ENCODE data around the gene ELF2.
"Not testable (repeated sequence)": the region's sequence is repeated elsewhere in the genome, so short reads cannot be mapped to it uniquely, and the experiment has no call there.

ELF2 gene

GRCh38 chr4:139083956-139084803, 92.8 kb downstream of the ELF2 start:
- H3K4me1 Mint-ChIP-seq (ENCODE audit: low read depth), result peaks cover 42% of the 10 kb centered on the region
- peak overlapping the region; percentile 98 for H3K27ac Mint-ChIP-seq
- H3K4me3 Mint-ChIP-seq, result peak overlapping the region; percentile 99

GRCh38 chr4:139083607-139083955, 93.4 kb downstream of the ELF2 start:
- Mint-ChIP-seq H3K4me3 (peak overlapping the region; percentile 99), H3K27me3 (no peaks in the 10 kb centered on the region), H3K36me3 (ENCODE audit: low read depth) (peaks cover 8% of the 10 kb centered on the region), H3K27ac (peak overlapping the region; percentile 98), H3K4me1 (ENCODE audit: low read depth) (peaks cover 47% of the 10 kb centered on the region), H3K9me3 (no peaks in the 10 kb centered on the region)

More at GRCh38 chr4:139083956-139084803, 92.8 kb downstream of the ELF2 start:
- H3K27me3 Mint-ChIP-seq, result no peaks in the 10 kb centered on the region
- peaks cover 8% of the 10 kb centered on the region for H3K36me3 Mint-ChIP-seq (ENCODE audit: low read depth)
- H3K9me3 Mint-ChIP-seq, result no peaks in the 10 kb centered on the region

GRCh38 chr4:139082750-139083606, 94.0 kb downstream of the ELF2 start:
- H3K27ac Mint-ChIP-seq, result peak overlapping the region; percentile 98
- H3K4me3 Mint-ChIP-seq, result peak overlapping the region; percentile 99
- peaks cover 51% of the 10 kb centered on the region for H3K4me1 Mint-ChIP-seq (ENCODE audit: low read depth)
- H3K9me3 Mint-ChIP-seq, result no peaks in the 10 kb centered on the region
- H3K27me3 Mint-ChIP-seq, result no peaks in the 10 kb centered on the region
- peaks cover 8% of the 10 kb centered on the region for H3K36me3 Mint-ChIP-seq (ENCODE audit: low read depth)

GRCh38 chr4:139078926-139079325, 98.1 kb downstream of the ELF2 start:
- Mint-ChIP-seq H3K4me3 (no peak overlapping the region), H3K27ac (no peak overlapping the region), H3K9me3 (no peaks in the 10 kb centered on the region), H3K27me3 (no peaks in the 10 kb centered on the region), H3K36me3 (ENCODE audit: low read depth) (peaks cover 14% of the 10 kb centered on the region), H3K4me1 (ENCODE audit: low read depth) (peaks cover 72% of the 10 kb centered on the region)

DNA sequence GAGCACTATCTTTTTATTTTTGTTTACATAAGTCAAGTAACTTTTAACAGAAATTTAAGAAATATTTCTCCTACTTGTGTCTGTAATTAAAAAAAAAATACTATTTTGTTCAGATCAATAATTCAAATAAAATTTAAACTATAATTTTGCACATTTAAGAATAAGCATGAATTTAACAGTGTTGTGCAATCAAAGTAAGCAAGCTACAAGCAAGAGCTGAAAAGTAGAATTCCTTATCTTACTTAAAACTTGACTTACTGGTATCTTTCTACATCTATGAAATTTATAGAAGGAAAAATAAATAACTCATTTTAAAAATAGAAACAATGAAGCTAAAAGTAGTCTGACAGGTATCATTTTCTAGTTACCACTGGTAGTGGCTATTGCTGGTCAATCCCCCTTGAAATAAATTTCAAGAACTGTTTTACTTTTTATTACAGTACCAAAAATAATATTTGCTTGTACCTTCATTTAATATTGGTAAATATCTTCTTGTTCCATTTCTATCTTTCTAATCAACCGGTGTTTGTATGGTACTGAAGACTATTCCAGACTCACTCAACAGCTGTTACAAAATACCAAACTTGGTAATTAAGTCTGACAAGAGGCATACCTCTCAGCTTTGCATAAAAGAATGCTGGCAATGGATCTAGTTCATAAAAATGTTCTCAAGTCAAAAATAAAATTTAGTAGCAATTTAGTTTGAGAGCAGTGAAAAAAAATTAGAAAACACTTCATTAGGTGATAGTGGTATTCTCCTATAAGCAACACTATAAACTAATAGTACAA, 99.3 kb downstream of the ELF2 start:
- H3K4me3 Mint-ChIP-seq, result no peak overlapping the region
- H3K27ac Mint-ChIP-seq, result no peak overlapping the region
- H3K36me3 Mint-ChIP-seq (ENCODE audit: low read depth), result peaks cover 17% of the 10 kb centered on the region
- peaks cover 72% of the 10 kb centered on the region for H3K4me1 Mint-ChIP-seq (ENCODE audit: low read depth)
- no peaks in the 10 kb centered on the region for H3K27me3 Mint-ChIP-seq
- H3K9me3 Mint-ChIP-seq, result no peaks in the 10 kb centered on the region

DNA sequence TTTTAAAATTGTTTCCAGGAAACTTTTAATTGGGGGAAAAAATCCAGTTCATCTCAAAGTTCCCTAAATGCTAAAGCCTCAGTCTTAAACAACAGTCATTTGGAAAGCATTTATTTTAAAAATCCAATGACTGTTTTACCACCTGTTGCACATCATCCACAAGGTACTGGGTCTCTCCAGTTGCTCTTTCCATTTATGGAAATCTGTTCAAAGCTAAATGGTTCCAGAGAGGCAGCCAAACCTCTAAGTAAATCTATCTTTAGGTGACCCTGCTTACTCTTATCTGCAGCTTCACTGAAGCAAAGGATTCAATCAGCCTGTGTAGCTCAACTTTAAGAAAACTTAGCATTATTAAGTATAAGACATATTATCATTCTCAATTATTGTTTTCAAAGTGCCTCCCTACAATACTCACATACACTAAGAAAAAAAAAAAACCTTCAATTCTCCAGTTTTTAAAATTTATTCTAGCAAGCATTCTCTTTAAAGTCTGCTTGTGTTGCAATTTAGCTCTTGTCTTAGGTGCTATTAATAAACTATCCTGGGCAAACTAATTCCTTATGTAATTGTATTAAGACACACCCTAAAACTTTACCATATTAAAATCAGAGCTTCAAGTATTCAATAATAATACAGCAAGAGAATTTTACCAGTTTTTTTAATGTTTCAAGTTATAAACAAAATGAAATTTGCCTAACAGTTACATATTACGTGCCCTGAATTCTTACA, 100.8 kb downstream of the ELF2 start:
- H3K27ac Mint-ChIP-seq, result no peak overlapping the region
- H3K36me3 Mint-ChIP-seq (ENCODE audit: low read depth), result peaks cover 23% of the 10 kb centered on the region
- no peaks in the 10 kb centered on the region for H3K27me3 Mint-ChIP-seq
- H3K9me3 Mint-ChIP-seq, result no peaks in the 10 kb centered on the region
- H3K4me3 Mint-ChIP-seq, result no peak overlapping the region
- H3K4me1 Mint-ChIP-seq (ENCODE audit: low read depth), result peaks cover 57% of the 10 kb centered on the region

DNA sequence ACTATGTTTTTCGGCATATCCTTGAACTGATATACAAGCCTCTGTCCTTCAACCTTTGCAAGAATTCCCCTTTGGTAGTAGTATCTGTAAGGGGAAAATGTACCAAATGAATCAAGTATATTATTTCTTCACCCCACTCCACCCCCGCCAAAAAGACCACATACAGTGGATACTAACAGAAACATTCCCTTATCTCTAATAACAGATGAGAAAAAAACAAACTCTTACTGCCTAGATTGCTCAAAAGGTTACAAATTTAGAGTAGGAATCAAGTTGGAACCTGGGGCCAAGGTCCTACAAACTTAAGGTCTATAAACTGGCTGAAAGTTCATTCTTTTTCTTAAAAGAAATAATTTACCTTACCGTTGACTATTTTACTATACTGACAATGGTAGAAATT, 116.4 kb downstream of the ELF2 start:
- H3K36me3 Mint-ChIP-seq (ENCODE audit: low read depth), result peaks cover 60% of the 10 kb centered on the region
- H3K9me3 Mint-ChIP-seq, result no peaks in the 10 kb centered on the region
- peak overlapping the region; percentile 55 for H3K27ac Mint-ChIP-seq
- H3K4me3 Mint-ChIP-seq, result no peak overlapping the region
- peaks cover 5% of the 10 kb centered on the region for H3K4me1 Mint-ChIP-seq (ENCODE audit: low read depth)
- H3K27me3 Mint-ChIP-seq, result no peaks in the 10 kb centered on the region

DNA sequence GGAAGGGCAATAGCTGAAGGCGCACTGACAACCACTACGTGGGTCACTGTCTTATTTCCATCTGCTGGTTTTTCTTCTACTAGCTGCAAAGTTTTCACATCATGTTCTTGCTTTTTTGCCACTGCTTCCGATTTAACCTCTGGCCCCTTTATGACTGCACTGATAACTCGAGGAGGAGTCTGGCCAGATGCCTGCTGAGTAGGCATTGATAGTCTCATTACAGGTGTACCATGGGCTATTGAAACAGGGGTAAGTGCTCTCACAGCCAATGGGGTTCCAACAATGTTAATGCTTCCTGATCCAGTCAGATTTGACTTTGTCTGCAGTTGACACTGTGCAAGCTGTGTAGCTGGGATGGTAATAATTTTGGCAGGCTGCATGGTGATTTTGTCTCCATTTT, 118.0 kb downstream of the ELF2 start:
- H3K27ac Mint-ChIP-seq; H3K9me3 Mint-ChIP-seq; H3K27me3 Mint-ChIP-seq; H3K4me3 Mint-ChIP-seq; H3K4me1 Mint-ChIP-seq (ENCODE audit: low read depth): not testable (repeated sequence)
- peaks cover 64% of the 10 kb centered on the region for H3K36me3 Mint-ChIP-seq (ENCODE audit: low read depth)

GRCh38 chr4:139054791-139055505, 122.1 kb downstream of the ELF2 start:
- peaks cover 49% of the 10 kb centered on the region for H3K36me3 Mint-ChIP-seq (ENCODE audit: low read depth)
- H3K27me3 Mint-ChIP-seq, result no peaks in the 10 kb centered on the region
- H3K4me3 Mint-ChIP-seq, result no peak overlapping the region
- H3K27ac Mint-ChIP-seq, result no peak overlapping the region
- no peaks in the 10 kb centered on the region for H3K9me3 Mint-ChIP-seq
- peaks cover 5% of the 10 kb centered on the region for H3K4me1 Mint-ChIP-seq (ENCODE audit: low read depth)

- H3K9me3 Mint-ChIP-seq, result no peaks in the 10 kb centered on the region
- peaks cover 43% of the 10 kb centered on the region for H3K36me3 Mint-ChIP-seq (ENCODE audit: low read depth)
- H3K27me3 Mint-ChIP-seq, result no peaks in the 10 kb centered on the region
- H3K27ac Mint-ChIP-seq, result peak overlapping the region; percentile 3
- no peak overlapping the region for H3K4me3 Mint-ChIP-seq
- H3K4me1 Mint-ChIP-seq (ENCODE audit: low read depth), result peaks cover 5% of the 10 kb centered on the region
Measured at GRCh38 chr4:139053909-139054308, 123.1 kb downstream of the ELF2 start.

- H3K4me1 Mint-ChIP-seq (ENCODE audit: low read depth), result peaks cover 3% of the 10 kb centered on the region
- H3K27me3 Mint-ChIP-seq, result no peaks in the 10 kb centered on the region
- no peak overlapping the region for H3K4me3 Mint-ChIP-seq
- no peak overlapping the region for H3K27ac Mint-ChIP-seq
- no peaks in the 10 kb centered on the region for H3K9me3 Mint-ChIP-seq
- H3K36me3 Mint-ChIP-seq (ENCODE audit: low read depth), result peaks cover 38% of the 10 kb centered on the region
Measured at GRCh38 chr4:139050446-139050845, 126.6 kb downstream of the ELF2 start.

DNA sequence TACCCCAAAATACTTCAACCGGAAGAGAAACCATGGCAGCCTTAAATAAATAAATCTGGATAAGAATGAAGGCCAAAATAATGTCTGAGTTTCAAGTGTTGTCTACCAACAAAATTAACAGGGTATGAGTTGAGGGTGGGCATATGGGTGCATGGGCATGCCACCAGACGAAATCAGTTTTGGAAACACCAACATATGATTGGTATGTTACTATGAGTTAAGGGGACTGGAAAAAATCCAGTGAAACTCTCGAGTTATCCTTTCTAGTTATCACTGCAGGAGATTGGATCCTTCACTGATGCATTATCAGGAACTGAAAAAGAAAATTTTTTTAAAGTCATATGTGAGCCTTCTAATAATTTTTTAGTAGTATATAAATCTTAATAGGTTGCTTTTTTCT, 129.0 kb downstream of the ELF2 start:
- Mint-ChIP-seq H3K27ac (no peak overlapping the region), H3K4me1 (ENCODE audit: low read depth) (peaks cover 3% of the 10 kb centered on the region), H3K27me3 (no peaks in the 10 kb centered on the region), H3K9me3 (no peaks in the 10 kb centered on the region), H3K4me3 (no peak overlapping the region), H3K36me3 (ENCODE audit: low read depth) (peaks cover 43% of the 10 kb centered on the region)

DNA sequence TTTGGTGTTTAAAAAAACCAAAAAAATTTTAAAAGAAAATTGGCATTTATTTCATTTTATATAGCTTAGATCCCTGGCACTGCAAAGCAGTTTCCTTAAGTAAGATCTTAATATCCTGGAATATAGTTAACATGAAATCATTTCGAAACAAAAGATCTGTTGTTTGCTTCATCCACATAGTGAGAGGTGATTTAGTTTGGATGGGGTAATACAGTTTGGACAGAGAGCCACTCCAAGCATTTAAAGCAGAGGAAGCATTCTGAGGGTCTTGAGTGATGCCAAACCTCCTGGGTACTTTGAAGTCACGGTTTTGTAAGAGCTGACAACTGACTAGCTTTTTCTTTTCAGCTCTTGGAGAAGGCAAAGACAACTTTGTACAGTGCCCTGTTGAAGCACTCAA, 132.7 kb downstream of the ELF2 start:
- Mint-ChIP-seq H3K4me1 (ENCODE audit: low read depth) (peaks cover 6% of the 10 kb centered on the region), H3K9me3 (no peaks in the 10 kb centered on the region), H3K4me3 (no peak overlapping the region), H3K27me3 (no peaks in the 10 kb centered on the region), H3K36me3 (ENCODE audit: low read depth) (peaks cover 56% of the 10 kb centered on the region), H3K27ac (no peak overlapping the region)

DNA sequence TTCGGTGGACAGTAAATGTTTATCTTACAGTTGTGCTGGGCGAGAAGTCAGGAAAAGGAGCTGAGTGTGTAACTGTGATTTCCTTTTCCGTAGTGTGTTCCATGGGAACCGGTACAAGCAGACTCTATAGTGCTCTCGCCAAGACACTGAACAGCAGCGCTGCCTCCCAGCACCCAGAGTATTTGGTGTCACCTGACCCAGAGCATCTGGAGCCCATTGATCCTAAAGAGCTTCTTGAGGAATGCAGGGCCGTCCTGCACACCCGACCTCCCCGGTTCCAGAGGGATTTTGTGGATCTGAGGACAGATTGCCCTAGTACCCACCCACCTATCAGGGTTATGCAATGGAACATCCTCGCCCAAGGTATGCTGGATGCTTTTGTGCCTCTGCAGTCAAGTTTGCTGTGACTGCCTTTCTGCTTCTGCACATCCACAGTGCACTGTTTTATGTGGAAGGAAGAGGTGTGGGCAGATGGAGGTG, 134.0 kb downstream of the ELF2 start:
- no peaks in the 10 kb centered on the region for H3K27me3 Mint-ChIP-seq
- H3K9me3 Mint-ChIP-seq, result no peaks in the 10 kb centered on the region
- H3K4me3 Mint-ChIP-seq, result no peak overlapping the region
- H3K27ac Mint-ChIP-seq, result no peak overlapping the region
- H3K36me3 Mint-ChIP-seq (ENCODE audit: low read depth), result peaks cover 46% of the 10 kb centered on the region
- H3K4me1 Mint-ChIP-seq (ENCODE audit: low read depth), result peaks cover 6% of the 10 kb centered on the region

Measured in stimulated activated naive CD8-positive, alpha-beta T cell treated with anti-CD3 and anti-CD28 coated beads, Interleukin-15, Interleukin-2, amounts not matched to agents 100 ng/mL and 50 ng/mL, for 24 hours (primary cell).